HEK293T (cell line): ENCODE results near the gene TSTD2.

Experiments
- ARNT ChIP-seq: fragments of 450-650 bp; IDR thresholded peaks from 2 replicates; pipeline ENCODE4 v1.6.1; 2017; ENCODE audit warnings: mild to moderate bottlenecking
- BHLHE40 ChIP-seq: fragments of 450-650 bp; IDR thresholded peaks from 2 replicates; pipeline ENCODE4 v1.6.1; 2016; ENCODE audit warnings: mild to moderate bottlenecking, moderate library complexity, borderline replicate concordance
- ELF4 ChIP-seq: fragments of 450-650 bp; IDR thresholded peaks from 2 replicates; pipeline ENCODE4 v1.6.1; 2017; ENCODE audit warnings: antibody characterized with exemption
- FOXA1 ChIP-seq: fragments of 450-650 bp; IDR thresholded peaks from 2 replicates; pipeline ENCODE4 v1.6.1; 2016; ENCODE audit warnings: mild to moderate bottlenecking
- FOXK2 ChIP-seq: fragments of 450-650 bp; IDR thresholded peaks from 2 replicates; pipeline ENCODE4 v1.6.1; 2016; ENCODE audit warnings: mild to moderate bottlenecking
- FOXM1 ChIP-seq: fragments of 450-650 bp; IDR thresholded peaks from 2 replicates; pipeline ENCODE4 v1.6.1; 2017; ENCODE audit warnings: mild to moderate bottlenecking, borderline replicate concordance
- L3MBTL2 ChIP-seq: fragments of 450-650 bp; conservative IDR thresholded peaks from 2 replicates; pipeline ENCODE4 v1.6.1; 2016; ENCODE audit warnings: mild to moderate bottlenecking
- LEF1 ChIP-seq: fragments of 450-650 bp; IDR thresholded peaks from 2 replicates; pipeline ENCODE4 v1.6.1; 2017; ENCODE audit warnings: mild to moderate bottlenecking, borderline replicate concordance
- NFRKB ChIP-seq: fragments of 450-650 bp; IDR thresholded peaks from 2 replicates; pipeline ENCODE4 v1.6.1; 2016; ENCODE audit warnings: mild to moderate bottlenecking, moderate library complexity
- SP1 ChIP-seq: fragments of 450-650 bp; IDR thresholded peaks from 2 replicates; pipeline ENCODE4 v1.6.1; 2017
- SUZ12 ChIP-seq: fragments of 450-650 bp; IDR thresholded peaks from 2 replicates; pipeline ENCODE4 v1.6.1; 2016; ENCODE audit warnings: mild to moderate bottlenecking

DNA sequence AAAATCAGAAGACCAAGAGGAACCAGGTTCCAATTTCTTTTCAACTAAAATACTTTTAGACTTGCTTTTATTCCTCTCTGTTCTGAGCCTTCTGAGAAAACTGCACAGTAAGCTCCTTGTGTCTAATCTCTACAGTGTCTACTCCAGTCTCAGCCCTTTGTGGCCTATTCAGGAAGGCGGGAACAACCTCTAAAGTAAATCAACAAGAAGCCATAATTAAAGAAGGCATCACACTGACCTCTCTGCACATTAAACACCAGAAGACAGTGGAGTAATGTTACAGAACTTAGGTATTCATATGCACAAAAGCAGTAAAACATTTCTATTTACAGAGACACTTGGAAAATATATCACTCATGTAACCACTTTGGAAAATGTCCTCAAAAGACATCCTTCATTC lies 49.1 kb upstream of the TSTD2 start:
- TF ChIP-seq FOXA1 (no peak), FOXM1 (no peak), L3MBTL2 (no peak), SP1 (no peak), FOXK2 (no peak), ELF4 (no peak), LEF1 (no peak), BHLHE40 (no peak), SUZ12 (no peak), ARNT (no peak), NFRKB (no peak)
